ENCODE results near the gene EEF1A2. TPM values are rescaled to one million over a fixed set of nuclear protein-coding genes. Genes with fewer than 3 reads are reported as not detected.

EEF1A2 gene
- total and polyA plus RNA-seq, 2 of the 4 experiments (the other 2 are of a cell fraction) = 1.3 to 4.6 TPM

- CTCF ChIA-PET = no interaction called here
- Histone ChIP-seq H3K4me2 (ENCODE audit: low read depth, low read length) (no peak overlapping the region), H3K23ac (ENCODE audit: low read depth, low read length) (no peak overlapping the region), H3K4me1 (ENCODE audit: control insufficient read depth, insufficient read depth, low read length) (no peaks in the 10 kb centered on the region; the same call in 1 of the 2 replicates), H2AK5ac (ENCODE audit: low read depth, low read length) (no peak overlapping the region), H3K79me1 (ENCODE audit: low read depth in 1 of 2, low read length in 2 of 2) (no peaks in the 10 kb centered on the region), H4K5ac (ENCODE audit: low read depth, low read length) (no peak overlapping the region), H4K8ac (ENCODE audit: low read depth in 2 of 2, low read length in 2 of 2) (no peak overlapping the region), H3K4ac (ENCODE audit: low read depth, low read length) (no peak overlapping the region), H3K36me3 (ENCODE audit: control insufficient read depth, insufficient read depth, low read length) (no peaks in the 10 kb centered on the region), H2AK9ac (replicated peaks; ENCODE audit: low read depth, low read length, poor library complexity) (no peak overlapping the region), H3K27me3 (ENCODE audit: control insufficient read depth, insufficient read depth, low read length) (peaks cover 4% of the 10 kb centered on the region; the same call in 1 of the 2 replicates), H4K20me1 (ENCODE audit: insufficient read depth, low read length) (no peaks in the 10 kb centered on the region), H2AFZ (replicated peaks; ENCODE audit: low read length, poor library complexity) (no peak overlapping the region), H3K9ac (ENCODE audit: low read depth, low read length) (no peak overlapping the region), H3K18ac (ENCODE audit: low read depth, low read length) (no peak overlapping the region), H3K9me1 (ENCODE audit: insufficient read depth, low read length) (no peaks in the 10 kb centered on the region), H2BK120ac (ENCODE audit: low read depth, low read length) (no peak overlapping the region), H2BK20ac (ENCODE audit: low read depth, low read length) (no peak overlapping the region), H3K9me3 (ENCODE audit: control insufficient read depth, insufficient read depth, low read length) (no peaks in the 10 kb centered on the region), H2BK15ac (ENCODE audit: low read depth, low read length) (no peak overlapping the region), H4K91ac (ENCODE audit: insufficient read depth, low read depth, low read length) (no peak overlapping the region), H3K56ac (ENCODE audit: extremely low read depth, insufficient read depth, low read length) (no peak overlapping the region), H3K14ac (replicated peaks; ENCODE audit: low read depth, low read length) (no peak overlapping the region), H2BK5ac (ENCODE audit: low read depth, low read length, poor library complexity, severe bottlenecking) (no peak overlapping the region), H3K27ac (ENCODE audit: insufficient read depth, low read length) (no peak overlapping the region), H3K4me3 (ENCODE audit: insufficient read depth, low read depth, low read length) (no peak overlapping the region)
- POLR2A ChIA-PET (ENCODE audit: unreplicated experiment) = no interaction called here
- WGBS, 2 experiments (ENCODE audit: extremely low coverage in 2 of 2, insufficient read length in 1 of 2) = 69% methylated on average over 25 of the region's 28 CpGs; no CpG with 5 or more reads in 1 of the 2 experiments
- no peak for ATAC-seq (ENCODE audit: low read depth)
- no peak for DNase-seq
- TF ChIP-seq ELK1 (IDR thresholded peaks at IDR 0.05; ENCODE audit: borderline replicate concordance, low read depth, low read length) (no peak), RFX5 (IDR thresholded peaks at IDR 0.05; ENCODE audit: low read depth, low read length) (no peak), FOS (IDR thresholded peaks at IDR 0.05; ENCODE audit: low read depth, low read length) (no peak), SMC3 (IDR thresholded peaks at IDR 0.05; ENCODE audit: low read depth, low read length) (no peak), BHLHE40 (IDR thresholded peaks at IDR 0.05; ENCODE audit: low read depth, low read length) (no peak), CHD1 (IDR thresholded peaks at IDR 0.05; ENCODE audit: low read depth, low read length) (no peak), POLR2A (IDR thresholded peaks at IDR 0.05; ENCODE audit: low read depth, low read length) (no peak), MAFK (IDR thresholded peaks at IDR 0.05; ENCODE audit: low read depth, low read length) (no peak), CEBPB (IDR thresholded peaks at IDR 0.05; ENCODE audit: low read depth, low read length) (no peak), USF2 (IDR thresholded peaks at IDR 0.05; ENCODE audit: low read depth, low read length) (no peak), MAZ (IDR thresholded peaks at IDR 0.05; ENCODE audit: borderline replicate concordance, low read depth, low read length) (no peak), NFE2L2 (IDR thresholded peaks at IDR 0.05; ENCODE audit: low read depth, low read length) (no peak), RCOR1 (IDR thresholded peaks at IDR 0.05; ENCODE audit: insufficient replicate concordance, low read length) (no peak)
- TF ChIP-seq, protein P1, sequence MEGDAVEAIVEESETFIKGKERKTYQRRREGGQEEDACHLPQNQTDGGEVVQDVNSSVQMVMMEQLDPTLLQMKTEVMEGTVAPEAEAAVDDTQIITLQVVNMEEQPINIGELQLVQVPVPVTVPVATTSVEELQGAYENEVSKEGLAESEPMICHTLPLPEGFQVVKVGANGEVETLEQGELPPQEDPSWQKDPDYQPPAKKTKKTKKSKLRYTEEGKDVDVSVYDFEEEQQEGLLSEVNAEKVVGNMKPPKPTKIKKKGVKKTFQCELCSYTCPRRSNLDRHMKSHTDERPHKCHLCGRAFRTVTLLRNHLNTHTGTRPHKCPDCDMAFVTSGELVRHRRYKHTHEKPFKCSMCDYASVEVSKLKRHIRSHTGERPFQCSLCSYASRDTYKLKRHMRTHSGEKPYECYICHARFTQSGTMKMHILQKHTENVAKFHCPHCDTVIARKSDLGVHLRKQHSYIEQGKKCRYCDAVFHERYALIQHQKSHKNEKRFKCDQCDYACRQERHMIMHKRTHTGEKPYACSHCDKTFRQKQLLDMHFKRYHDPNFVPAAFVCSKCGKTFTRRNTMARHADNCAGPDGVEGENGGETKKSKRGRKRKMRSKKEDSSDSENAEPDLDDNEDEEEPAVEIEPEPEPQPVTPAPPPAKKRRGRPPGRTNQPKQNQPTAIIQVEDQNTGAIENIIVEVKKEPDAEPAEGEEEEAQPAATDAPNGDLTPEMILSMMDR (conservative IDR thresholded peaks at IDR 0.05; ENCODE audit: low read depth, low read length) = no peak
- intact Hi-C loops (cut with micrococcal nuclease) (loop anchor here (10.0 kb wide), 1 partner anchor 121 kb away; the partner anchor contains the start of genes RTEL1 and STMN3), dilution Hi-C loops (cut with HindIII; ENCODE audit: low sequenced_read_pairs, unreplicated experiment) (no loop called here), in situ Hi-C loops (cut with MboI; ENCODE audit: low sequenced_read_pairs) (loop anchor here (10.0 kb wide), 2 partner anchors 331 to 441 kb away; partner anchors contain the start of genes ABHD16B, SAMD10 and TPD52L2)
- BruUV-seq (replicated peaks) = no TSS peak
These were observed 35.0 kb upstream of the EEF1A2 start for GRCh38 chr20:63533871-63534393.

Measured in IMR-90 (cell line).